Stimulated activated naive CD8-positive, alpha-beta T cell treated with anti-CD3 and anti-CD28 coated beads, Interleukin-15, Interleukin-2, amounts not matched to agents 100 ng/mL and 50 ng/mL, for 24 hours (primary cell): ENCODE results near the gene RPL37A.

Source experiments
- H3K27ac Mint-ChIP-seq: one replicate; pipeline ENCODE4 v1.8.0; 2021; ENCODE audit warnings: mild to moderate bottlenecking, mixed read lengths
- H3K27me3 Mint-ChIP-seq: one replicate; pipeline ENCODE4 v1.8.0; 2021; ENCODE audit warnings: mixed read lengths
- H3K36me3 Mint-ChIP-seq: one replicate; pipeline ENCODE4 v1.8.0; 2021; ENCODE audit warnings: low read depth, mixed read lengths
- H3K4me1 Mint-ChIP-seq: one replicate; pipeline ENCODE4 v1.8.0; 2021; ENCODE audit warnings: low read depth, mixed read lengths
- H3K4me3 Mint-ChIP-seq: one replicate; pipeline ENCODE4 v1.8.0; 2021; ENCODE audit warnings: mild to moderate bottlenecking, mixed read lengths
- H3K9me3 Mint-ChIP-seq: one replicate; pipeline ENCODE4 v1.8.0; 2021; ENCODE audit warnings: mixed read lengths

The RPL37A gene

DNA sequence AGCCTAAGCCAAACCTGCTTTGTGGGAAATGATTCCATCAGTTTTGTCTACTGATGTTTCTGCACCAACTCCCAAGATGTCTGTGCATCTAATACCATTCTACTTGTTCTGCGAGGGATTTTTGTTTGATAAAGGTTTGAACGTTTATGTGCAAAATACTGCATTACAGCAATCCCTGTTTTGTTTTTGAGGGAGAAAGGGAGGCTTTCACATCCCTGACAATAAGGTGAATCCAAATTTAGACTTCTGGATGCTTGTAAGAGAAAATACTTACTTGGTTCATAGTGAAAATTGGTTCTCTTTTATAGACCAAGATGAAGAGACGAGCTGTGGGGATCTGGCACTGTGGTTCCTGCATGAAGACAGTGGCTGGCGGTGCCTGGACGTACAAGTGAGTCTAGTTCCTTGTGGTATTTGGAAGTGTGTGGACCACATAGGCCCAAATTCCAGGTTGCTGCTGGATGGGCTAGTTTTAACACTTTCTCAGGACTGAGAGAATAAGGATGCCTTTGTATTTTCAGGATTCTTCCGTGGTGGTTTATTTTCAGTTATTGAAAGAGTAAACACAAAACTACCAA is 1.1 kb downstream of the RPL37A start:
- H3K4me1 Mint-ChIP-seq, result peaks cover 69% of the 10 kb centered on the region
- peaks cover 61% of the 10 kb centered on the region for H3K36me3 Mint-ChIP-seq
- peak overlapping the region; percentile 100 for H3K27ac Mint-ChIP-seq
- no peaks in the 10 kb centered on the region for H3K27me3 Mint-ChIP-seq
- H3K4me3 Mint-ChIP-seq, result peak overlapping the region; percentile 98
- no peaks in the 10 kb centered on the region for H3K9me3 Mint-ChIP-seq

DNA sequence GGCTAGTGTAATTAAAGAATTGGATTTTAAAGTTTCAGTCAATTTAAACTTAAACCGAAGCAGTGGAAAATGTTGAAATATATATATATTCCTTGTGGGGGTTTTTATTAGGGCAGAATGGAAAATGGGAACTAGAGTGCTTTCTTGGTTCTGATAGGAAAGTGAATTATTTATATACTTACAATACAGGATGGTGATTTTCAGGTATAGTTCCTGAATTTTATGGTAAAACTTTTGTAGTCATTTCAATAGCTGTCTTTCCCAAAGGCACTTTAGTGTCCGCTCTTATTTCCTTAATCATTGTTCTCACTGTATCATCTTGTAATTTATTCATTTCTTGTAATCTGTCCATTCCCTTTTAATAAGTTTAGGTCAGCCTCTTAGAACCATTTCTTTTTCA is 1.9 kb downstream of the RPL37A start:
- Mint-ChIP-seq H3K36me3 (peaks cover 69% of the 10 kb centered on the region), H3K27me3 (no peaks in the 10 kb centered on the region), H3K4me3 (peak overlapping the region; percentile 98), H3K9me3 (no peaks in the 10 kb centered on the region), H3K4me1 (peaks cover 67% of the 10 kb centered on the region), H3K27ac (peak overlapping the region; percentile 100)

DNA sequence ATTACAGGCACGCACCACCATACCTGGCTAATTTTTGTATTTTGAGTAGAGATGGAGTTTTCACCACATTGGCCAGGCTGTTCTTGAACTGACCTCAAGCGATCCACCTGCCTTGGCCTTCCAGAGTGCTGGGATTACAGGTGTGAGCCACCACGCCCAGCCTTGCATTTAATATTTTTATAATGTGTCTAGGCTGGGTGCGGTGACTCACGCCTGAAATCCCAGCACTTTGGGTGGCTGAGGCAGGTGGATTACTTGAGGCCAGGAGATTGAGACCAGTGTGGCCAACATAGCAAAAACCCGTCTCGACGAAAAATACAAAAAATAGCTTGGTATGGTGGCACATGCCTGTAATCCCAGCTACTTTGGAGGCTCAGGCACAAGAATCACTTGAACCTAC is 3.2 kb downstream of the RPL37A start:
- Mint-ChIP-seq H3K27ac (peak overlapping the region; percentile 100), H3K4me1 (peaks cover 61% of the 10 kb centered on the region), H3K27me3 (no peaks in the 10 kb centered on the region), H3K36me3 (peaks cover 80% of the 10 kb centered on the region), H3K9me3 (no peaks in the 10 kb centered on the region), H3K4me3 (peak overlapping the region; percentile 98)

DNA sequence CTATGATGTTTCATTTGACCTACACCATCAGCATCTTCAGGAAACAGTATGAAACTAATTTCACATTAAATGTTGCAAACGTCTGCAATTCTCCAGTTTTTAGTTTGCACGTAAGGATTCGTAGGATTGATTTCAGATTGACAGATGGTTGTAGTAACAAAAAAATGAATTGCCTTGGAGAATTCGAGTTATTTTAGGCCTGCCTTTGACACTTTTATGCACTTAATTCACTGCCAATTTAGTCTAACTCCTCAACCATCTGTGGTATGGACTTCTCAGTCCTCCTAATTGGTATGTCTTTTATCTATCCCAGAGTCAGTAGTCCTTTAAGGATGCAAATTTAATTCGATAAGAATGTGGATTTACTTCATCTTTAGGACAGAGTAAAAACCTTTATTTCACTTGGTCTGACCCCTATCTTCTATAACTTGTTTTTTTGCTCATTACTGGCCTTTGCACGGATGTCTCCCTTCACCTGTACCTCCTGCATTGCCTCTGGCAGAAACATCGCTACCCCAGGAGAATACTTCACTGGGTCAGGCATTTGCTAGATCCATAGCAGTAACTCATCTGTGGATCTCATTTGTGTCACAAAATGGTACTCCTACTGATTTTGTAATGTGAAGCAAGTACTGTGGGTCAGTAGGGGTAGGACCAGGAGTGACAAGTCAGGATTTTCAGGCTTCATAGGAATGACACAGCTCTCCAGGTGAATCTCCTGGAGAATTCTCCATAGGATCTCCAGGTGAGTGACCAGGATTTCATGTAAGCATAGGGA is 3.9 kb downstream of the RPL37A start:
- H3K27me3 Mint-ChIP-seq, result no peaks in the 10 kb centered on the region
- peak overlapping the region; percentile 98 for H3K4me3 Mint-ChIP-seq
- H3K36me3 Mint-ChIP-seq, result peaks cover 80% of the 10 kb centered on the region
- peaks cover 56% of the 10 kb centered on the region for H3K4me1 Mint-ChIP-seq
- peak overlapping the region; percentile 85 for H3K27ac Mint-ChIP-seq
- no peaks in the 10 kb centered on the region for H3K9me3 Mint-ChIP-seq

DNA sequence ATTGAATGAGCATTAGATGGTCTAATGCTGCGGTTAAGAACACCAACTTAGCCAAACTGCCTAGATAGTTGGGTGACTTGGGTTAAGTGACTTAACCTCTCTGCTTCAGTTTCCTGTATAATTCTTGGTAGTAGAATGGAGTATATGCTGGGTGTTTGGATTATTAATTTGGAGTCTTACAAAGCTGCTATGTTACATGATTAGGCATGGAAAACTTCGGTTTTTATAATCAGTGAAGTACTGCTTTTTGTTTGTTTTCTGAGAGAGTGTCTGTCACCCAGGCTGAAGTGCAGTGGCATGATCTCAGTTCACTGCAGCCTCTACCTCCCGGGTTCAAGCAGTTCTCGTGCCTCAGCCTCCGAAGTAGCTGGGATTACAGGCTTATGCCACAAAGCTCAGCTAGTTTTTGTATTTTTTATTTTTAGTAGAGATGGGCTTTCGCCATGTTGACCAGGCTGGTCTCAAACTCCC is 4.5 kb downstream of the RPL37A start:
- Mint-ChIP-seq H3K36me3 (peaks cover 80% of the 10 kb centered on the region), H3K27ac (peak overlapping the region; percentile 85), H3K27me3 (no peaks in the 10 kb centered on the region), H3K4me1 (peaks cover 50% of the 10 kb centered on the region), H3K4me3 (peak overlapping the region; percentile 98), H3K9me3 (no peaks in the 10 kb centered on the region)

DNA sequence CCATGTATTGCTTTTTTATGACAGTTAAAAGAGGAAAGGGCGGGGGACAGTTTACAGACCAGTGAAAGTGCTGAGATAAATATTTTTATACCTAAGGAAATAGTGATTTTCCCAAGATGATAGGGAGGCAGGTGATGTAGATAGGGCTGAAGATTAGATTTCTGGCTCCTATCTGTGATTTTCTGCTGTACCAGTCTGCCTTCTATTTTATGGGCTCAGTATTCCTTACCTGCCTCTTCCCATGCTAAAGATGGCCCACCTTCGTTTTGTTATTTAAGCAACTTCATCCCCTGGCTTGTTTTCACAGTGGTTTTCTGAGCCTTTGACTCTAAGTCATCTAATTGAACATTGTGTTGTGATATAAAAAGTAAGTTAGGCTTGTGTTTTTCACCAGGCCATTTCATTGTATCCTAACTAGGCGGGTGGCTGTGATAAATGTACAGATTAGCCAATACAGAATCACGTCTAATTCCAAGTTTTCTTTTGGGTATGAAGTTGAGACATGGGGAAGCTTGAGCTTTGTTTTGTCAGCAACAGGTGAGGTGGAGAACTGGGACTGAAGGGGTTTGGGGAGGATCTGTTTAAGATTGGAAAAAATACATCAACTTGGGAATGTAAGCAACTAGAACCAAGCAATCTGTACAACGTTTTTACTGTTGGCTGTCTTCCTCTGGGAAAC is 5.2 kb downstream of the RPL37A start:
- Mint-ChIP-seq H3K4me3 (peak overlapping the region; percentile 98), H3K4me1 (peaks cover 50% of the 10 kb centered on the region), H3K27me3 (no peaks in the 10 kb centered on the region), H3K9me3 (no peaks in the 10 kb centered on the region), H3K27ac (peak overlapping the region; percentile 80), H3K36me3 (peaks cover 77% of the 10 kb centered on the region)

DNA sequence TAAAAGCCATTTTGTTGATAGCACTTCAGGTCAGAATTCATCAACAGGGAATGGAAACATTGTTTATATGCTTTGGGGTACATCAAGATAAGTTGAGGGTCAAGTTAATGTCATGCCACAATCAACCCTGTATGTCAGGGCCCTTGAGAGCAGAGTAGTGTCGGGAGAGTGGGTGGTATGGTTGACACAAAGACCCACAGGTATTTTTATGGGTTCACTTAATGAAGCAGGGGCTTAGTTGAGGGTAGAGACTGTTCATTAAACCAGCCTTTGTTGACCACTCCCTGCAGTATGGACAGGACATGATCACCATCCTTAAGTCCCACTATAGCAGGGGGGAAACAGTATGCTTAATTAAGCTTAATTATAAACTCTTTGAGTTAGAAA is 5.7 kb downstream of the RPL37A start:
- H3K27me3 Mint-ChIP-seq, result no peaks in the 10 kb centered on the region
- peaks cover 75% of the 10 kb centered on the region for H3K36me3 Mint-ChIP-seq

DNA sequence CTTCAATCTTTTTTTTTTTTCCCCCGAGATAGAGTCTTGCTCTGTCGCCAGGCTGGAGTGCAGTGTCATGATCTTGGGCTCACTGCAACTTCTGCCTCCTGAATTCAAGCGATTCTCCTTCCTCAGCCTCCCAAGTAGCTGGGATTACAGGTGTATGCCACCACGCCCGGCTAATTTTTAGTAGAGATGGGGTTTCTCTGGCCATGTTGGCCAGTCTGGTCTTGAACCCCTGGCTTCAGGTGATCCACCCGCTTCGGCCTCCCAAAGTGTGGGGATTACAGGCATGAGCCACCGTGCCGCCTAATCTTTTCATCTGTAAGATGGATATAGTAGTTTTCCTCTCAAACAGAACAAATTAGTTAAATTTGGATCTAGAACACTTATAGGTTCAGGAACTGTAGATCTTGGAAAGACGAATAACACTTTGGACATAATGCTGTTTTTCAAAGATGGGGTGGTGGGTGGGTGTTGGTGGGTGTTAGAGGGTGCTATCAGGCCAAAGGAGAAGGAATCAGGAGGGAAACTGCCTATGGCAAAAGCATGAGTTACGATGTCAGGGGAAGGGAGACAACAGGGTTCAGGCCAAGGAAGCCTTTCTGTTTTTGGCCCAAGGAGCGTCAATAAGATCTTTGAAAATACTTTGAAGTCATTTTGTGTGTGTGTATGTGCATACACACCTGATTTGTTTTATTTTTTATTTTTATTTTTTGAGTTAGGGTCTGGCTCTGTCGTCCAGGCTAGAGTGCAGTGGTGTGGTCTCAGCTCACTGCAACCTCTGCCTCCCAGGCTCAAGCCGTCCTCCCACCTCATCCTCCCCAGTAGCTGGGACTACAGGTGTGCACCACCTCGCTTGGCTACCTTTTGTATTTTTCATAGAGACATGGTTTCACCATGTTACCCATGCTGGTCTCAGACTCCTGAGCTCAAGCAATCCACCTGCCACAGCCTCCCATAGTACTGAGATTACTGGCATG is 6.8 kb downstream of the RPL37A start:
- Mint-ChIP-seq H3K9me3 (no peaks in the 10 kb centered on the region), H3K36me3 (peaks cover 66% of the 10 kb centered on the region), H3K4me1 (peaks cover 40% of the 10 kb centered on the region), H3K27me3 (no peaks in the 10 kb centered on the region), H3K27ac (peak overlapping the region; percentile 63), H3K4me3 (peak overlapping the region; percentile 30)

More for the DNA sequence above, 5.7 kb downstream of the RPL37A start:
- Mint-ChIP-seq H3K9me3 (no peaks in the 10 kb centered on the region), H3K4me3 (peak overlapping the region; percentile 98), H3K27ac (peak overlapping the region; percentile 80), H3K4me1 (peaks cover 50% of the 10 kb centered on the region)

DNA sequence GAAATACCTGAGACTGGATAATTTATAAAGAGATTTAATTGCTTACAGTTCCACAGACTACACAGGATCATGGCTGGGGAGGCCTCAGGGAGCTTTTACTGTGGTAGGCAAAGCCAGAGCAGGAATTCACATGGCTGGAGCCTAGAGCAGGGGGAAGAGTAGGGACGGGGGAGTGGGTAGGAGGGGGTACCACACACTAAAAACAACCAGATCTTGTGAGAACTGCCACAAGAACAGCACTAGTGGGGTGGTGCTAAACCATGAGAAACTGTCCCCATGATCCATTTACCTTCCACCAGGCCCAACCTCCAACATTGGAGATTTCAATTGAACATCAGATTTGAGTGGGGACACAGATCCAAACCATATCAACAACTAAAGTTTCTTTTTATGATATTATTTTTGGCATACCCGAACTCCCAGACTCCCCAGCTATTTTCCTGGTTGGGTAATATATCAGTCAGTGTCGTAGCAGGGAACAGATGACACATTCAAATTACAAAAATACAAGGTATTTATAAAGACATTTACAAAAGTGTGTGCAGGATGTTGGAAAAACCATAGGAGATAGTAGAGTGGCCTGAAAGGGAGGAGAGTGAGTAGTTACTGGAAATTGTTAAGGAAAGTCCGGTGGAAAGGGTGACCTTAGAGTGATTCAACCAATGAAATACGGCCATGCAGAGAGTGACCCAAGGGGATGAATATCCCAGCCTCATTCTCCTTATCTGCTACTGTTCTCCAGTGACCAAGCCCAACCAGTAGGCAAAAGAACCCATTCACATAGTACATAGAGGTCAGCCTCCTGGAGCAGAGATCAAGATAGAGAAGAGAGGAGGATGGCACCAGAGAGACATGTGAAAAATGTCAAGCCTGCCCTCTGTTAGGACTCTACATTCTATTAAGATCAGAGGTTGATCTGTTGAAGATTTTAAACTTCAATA is 8.8 kb downstream of the RPL37A start:
- no peaks in the 10 kb centered on the region for H3K27me3 Mint-ChIP-seq
- peaks cover 21% of the 10 kb centered on the region for H3K4me1 Mint-ChIP-seq
- H3K4me3 Mint-ChIP-seq, result no peak overlapping the region
- H3K36me3 Mint-ChIP-seq, result peaks cover 47% of the 10 kb centered on the region
- peak overlapping the region; percentile 43 for H3K27ac Mint-ChIP-seq
- H3K9me3 Mint-ChIP-seq, result no peaks in the 10 kb centered on the region

DNA sequence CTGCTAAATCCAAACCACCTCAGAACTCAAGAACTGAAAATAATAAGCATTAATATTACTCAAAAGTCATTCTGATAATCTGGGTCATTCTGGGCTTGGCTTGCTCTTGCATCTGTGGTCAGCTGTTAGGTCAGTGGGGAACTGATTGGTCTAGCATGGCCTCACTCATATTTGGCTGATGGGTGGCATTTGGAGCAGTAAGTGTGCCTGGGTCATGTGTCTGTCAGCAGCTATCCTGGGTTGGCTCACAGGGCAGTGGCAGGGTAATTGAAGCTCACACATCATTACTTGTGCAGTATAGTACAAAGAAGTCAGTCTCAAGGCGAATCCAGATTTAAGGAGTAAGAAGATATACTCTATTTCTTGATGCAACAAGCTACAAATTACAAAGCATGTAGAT is 9.6 kb downstream of the RPL37A start:
- peaks cover 40% of the 10 kb centered on the region for H3K36me3 Mint-ChIP-seq
- H3K27me3 Mint-ChIP-seq, result no peaks in the 10 kb centered on the region
- no peak overlapping the region for H3K4me3 Mint-ChIP-seq
- no peaks in the 10 kb centered on the region for H3K9me3 Mint-ChIP-seq
- no peak overlapping the region for H3K27ac Mint-ChIP-seq
- H3K4me1 Mint-ChIP-seq, result peaks cover 14% of the 10 kb centered on the region

DNA sequence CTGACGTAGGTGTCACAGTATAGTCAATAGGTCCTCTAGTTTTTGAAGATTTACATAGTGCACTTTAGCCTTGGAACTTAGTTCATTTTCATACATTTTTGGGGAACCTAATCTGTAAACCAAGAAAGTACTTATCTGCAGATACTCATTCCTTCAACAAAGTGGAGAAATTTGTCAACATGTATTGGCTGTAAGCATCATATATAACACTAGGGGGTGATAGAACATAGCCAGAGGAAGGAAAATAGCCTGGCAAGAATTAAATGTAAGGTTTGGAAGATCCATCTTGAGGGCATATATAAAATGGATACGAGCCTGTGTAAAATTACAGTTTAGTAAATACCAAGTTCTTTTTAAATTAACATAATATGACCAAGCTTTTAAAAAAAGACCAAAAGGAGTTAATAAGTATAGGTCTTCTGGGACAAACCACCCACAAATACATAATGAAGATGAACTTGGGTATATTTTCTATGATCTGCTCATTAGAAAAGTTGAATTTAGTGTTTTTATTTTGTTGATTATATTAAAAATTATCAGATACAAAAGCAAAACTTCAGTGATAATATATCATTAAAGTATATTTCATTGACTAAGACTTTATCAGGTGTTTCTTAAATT is 18.2 kb downstream of the RPL37A start:
- Mint-ChIP-seq H3K27me3 (no peaks in the 10 kb centered on the region), H3K27ac (no peak overlapping the region), H3K4me3 (no peak overlapping the region), H3K4me1 (no peaks in the 10 kb centered on the region), H3K36me3 (no peaks in the 10 kb centered on the region), H3K9me3 (no peaks in the 10 kb centered on the region)

DNA sequence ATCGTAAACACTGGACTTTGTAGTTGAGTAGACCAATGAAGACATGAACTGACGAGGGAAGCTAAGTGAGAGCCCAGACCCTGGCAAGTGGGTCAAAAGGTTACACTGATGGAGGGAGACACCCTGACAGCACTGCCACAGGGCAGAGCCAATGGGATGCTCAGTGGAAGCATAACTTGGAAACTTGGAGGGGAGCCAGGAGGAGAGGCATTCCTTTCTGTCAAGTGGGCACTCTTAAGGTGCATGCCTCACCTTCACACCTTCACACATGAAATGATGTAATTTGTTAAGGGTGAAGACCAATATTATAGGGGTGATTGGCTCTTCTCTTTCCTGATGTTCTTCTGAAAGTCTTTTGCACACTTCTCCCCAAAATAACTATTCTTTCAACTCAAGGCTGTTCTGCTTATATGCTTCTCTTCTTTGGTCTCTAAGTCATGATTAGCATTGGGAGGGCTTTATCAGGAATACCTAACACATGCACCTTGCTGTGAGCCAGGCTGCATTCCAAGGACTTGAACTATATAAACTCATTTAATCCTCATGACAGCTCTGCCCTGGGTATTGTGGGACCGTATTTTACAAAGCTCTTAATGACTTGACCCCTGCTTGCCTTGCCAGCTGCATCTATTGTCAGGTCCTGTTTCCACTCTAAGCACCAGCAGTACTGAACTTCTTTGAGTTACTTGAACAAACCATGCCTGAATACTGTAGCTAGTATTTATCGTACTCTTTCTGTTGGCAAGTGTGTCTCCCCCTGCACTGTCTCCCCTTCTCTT is 19.0 kb downstream of the RPL37A start:
- Mint-ChIP-seq H3K9me3 (no peaks in the 10 kb centered on the region), H3K27me3 (no peaks in the 10 kb centered on the region), H3K36me3 (no peaks in the 10 kb centered on the region), H3K4me1 (no peaks in the 10 kb centered on the region), H3K4me3 (no peak overlapping the region), H3K27ac (no peak overlapping the region)
